ENCODE data around the gene MRPL47.

DNA sequence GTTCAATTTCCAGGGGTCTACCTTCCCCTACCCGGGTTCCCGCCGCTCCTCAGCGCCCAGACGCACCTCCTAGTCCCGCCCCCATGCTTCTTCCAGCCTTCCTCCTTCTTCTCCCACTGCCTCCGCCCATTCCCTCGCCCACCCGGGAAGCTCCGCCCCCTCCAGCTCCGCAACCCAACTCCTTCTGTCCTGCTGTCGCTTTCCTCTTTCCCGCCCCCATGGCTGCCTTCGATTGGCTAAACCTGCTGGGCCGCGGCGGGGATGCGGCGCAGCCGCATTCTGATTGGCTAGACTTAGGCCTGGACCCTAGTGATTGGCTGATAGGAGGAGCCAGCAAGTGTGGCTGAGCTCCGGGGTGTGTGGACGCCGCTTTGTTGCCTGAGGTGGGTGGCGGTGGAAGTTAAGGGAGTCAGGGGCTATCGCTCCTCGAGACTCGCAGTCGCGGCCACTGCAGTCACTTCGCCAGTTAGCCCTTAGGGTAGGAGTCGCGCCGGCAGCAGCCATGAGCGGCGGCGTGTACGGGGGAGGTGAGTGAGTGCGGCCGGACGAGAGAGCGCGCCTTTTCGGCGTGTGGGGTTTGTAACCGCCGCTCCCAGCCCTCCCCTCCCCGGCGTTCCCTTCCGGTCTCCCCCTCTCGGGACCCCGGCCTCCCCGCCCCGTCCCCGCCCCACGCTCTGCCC lies 41.7 kb downstream of the MRPL47 start, which contains the start of gene ACTL6A:
- TF ChIP-seq, protein P1, sequence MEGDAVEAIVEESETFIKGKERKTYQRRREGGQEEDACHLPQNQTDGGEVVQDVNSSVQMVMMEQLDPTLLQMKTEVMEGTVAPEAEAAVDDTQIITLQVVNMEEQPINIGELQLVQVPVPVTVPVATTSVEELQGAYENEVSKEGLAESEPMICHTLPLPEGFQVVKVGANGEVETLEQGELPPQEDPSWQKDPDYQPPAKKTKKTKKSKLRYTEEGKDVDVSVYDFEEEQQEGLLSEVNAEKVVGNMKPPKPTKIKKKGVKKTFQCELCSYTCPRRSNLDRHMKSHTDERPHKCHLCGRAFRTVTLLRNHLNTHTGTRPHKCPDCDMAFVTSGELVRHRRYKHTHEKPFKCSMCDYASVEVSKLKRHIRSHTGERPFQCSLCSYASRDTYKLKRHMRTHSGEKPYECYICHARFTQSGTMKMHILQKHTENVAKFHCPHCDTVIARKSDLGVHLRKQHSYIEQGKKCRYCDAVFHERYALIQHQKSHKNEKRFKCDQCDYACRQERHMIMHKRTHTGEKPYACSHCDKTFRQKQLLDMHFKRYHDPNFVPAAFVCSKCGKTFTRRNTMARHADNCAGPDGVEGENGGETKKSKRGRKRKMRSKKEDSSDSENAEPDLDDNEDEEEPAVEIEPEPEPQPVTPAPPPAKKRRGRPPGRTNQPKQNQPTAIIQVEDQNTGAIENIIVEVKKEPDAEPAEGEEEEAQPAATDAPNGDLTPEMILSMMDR (IDR thresholded peaks at IDR 0.05), result no peak
- no peak for TF ChIP-seq POLR2A (IDR thresholded peaks at IDR 0.05)
